ENCODE measurements around the gene CDH3. TPM values are rescaled to one million over a fixed set of nuclear protein-coding genes. Genes with fewer than 3 reads are reported as not detected.
A peak's percentile ranks its signal among the peaks of the same experiment; 100 is the strongest.

Gene CDH3
- total RNA-seq, 1 donor from 2014 or later: 14.1 TPM

GRCh38 chr16:68734782-68735181, 89.7 kb downstream of the CDH3 start:
- no peak for FAIRE-seq
- H3K4me3 Mint-ChIP-seq (ENCODE audit: unreplicated experiment): no peak overlapping the region
- peaks cover 13% of the 10 kb centered on the region for H3K27me3 Mint-ChIP-seq (ENCODE audit: low read depth, unreplicated experiment)

DNA sequence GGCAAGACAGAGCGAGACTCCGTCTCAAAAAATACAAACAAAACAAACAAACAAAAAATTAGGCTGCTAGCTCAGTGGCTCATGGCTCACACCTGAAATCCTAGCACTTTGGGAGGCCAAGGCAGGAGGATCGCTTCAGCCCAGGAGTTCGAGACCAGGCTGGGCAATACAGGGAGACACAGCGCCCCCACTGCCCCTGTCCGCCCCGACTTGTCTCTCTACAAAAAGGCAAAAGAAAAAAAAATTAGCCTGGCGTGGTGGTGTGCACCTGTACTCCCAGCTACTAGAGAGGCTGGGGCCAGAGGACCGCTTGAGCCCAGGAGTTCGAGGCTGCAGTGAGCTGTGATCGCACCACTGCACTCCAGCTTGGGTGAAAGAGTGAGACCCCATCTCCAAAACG, 91.5 kb downstream of the CDH3 start:
- H3K4me3 ChIP-seq (ENCODE audit: insufficient read depth, low read depth, low read length): no peak overlapping the region
- no peak overlapping the region for H3K4me2 ChIP-seq (ENCODE audit: low read length)
- FAIRE-seq: no peak

More at GRCh38 chr16:68734782-68735181, 89.7 kb downstream of the CDH3 start:
- Mint-ChIP-seq H3K36me3 (ENCODE audit: low read depth, unreplicated experiment) (peaks cover 2% of the 10 kb centered on the region), H3K27ac (ENCODE audit: unreplicated experiment) (no peak overlapping the region), H3K4me1 (ENCODE audit: low read depth, unreplicated experiment) (peaks cover 10% of the 10 kb centered on the region), H3K9me3 (ENCODE audit: unreplicated experiment) (peaks cover 1% of the 10 kb centered on the region)
- Histone ChIP-seq H4K20me1 (ENCODE audit: insufficient read depth, low read length) (no peaks in the 10 kb centered on the region), H3K4me2 (ENCODE audit: low read length) (no peak overlapping the region), H3K36me3 (ENCODE audit: insufficient read depth, low read length) (no peaks in the 10 kb centered on the region), H3K27me3 (ENCODE audit: insufficient read depth, low read length) (peaks cover 30% of the 10 kb centered on the region), H3K4me3 (ENCODE audit: insufficient read depth, low read depth, low read length) (no peak overlapping the region), H3K27ac (ENCODE audit: low read depth, low read length) (no peak overlapping the region), H2AFZ (ENCODE audit: low read depth, low read length) (no peak overlapping the region), H3K9ac (ENCODE audit: low read length) (no peak overlapping the region), H3K4me1 (ENCODE audit: insufficient read depth, low read length) (no peaks in the 10 kb centered on the region), H3K9me3 (ENCODE audit: insufficient read depth, low read depth, low read length) (no peaks in the 10 kb centered on the region), H3K79me2 (ENCODE audit: insufficient read depth, low read length) (no peaks in the 10 kb centered on the region)
- TF ChIP-seq CTCF (IDR thresholded peaks at IDR 0.05; ENCODE audit: insufficient read depth, low read depth, low read length) (no peak), EZH2 (IDR thresholded peaks at IDR 0.05; ENCODE audit: insufficient read depth, low read length) (no peak)
- DNase-seq (ENCODE audit: low read depth): no peak

More for the DNA sequence above, 91.5 kb downstream of the CDH3 start:
- peaks cover 13% of the 10 kb centered on the region for H3K27me3 Mint-ChIP-seq (ENCODE audit: low read depth, unreplicated experiment)
- H3K4me1 Mint-ChIP-seq (ENCODE audit: low read depth, unreplicated experiment): peaks cover 18% of the 10 kb centered on the region
- peaks cover 2% of the 10 kb centered on the region for H3K36me3 Mint-ChIP-seq (ENCODE audit: low read depth, unreplicated experiment)
- H3K27me3 ChIP-seq (ENCODE audit: insufficient read depth, low read length): peaks cover 30% of the 10 kb centered on the region
- H3K4me3 Mint-ChIP-seq (ENCODE audit: unreplicated experiment): peak overlapping the region; percentile 62
- H3K9me3 Mint-ChIP-seq (ENCODE audit: unreplicated experiment): peaks cover 1% of the 10 kb centered on the region
- no peak overlapping the region for H3K9ac ChIP-seq (ENCODE audit: low read length)
- no peaks in the 10 kb centered on the region for H3K9me3 ChIP-seq (ENCODE audit: insufficient read depth, low read depth, low read length)
- no peaks in the 10 kb centered on the region for H3K4me1 ChIP-seq (ENCODE audit: insufficient read depth, low read length)
- no peak overlapping the region for H3K27ac Mint-ChIP-seq (ENCODE audit: unreplicated experiment)
- TF ChIP-seq CTCF (IDR thresholded peaks at IDR 0.05; ENCODE audit: insufficient read depth, low read depth, low read length): no peak
- no peak for TF ChIP-seq EZH2 (IDR thresholded peaks at IDR 0.05; ENCODE audit: insufficient read depth, low read length)
- H3K79me2 ChIP-seq (ENCODE audit: insufficient read depth, low read length): no peaks in the 10 kb centered on the region
- H4K20me1 ChIP-seq (ENCODE audit: insufficient read depth, low read length): no peaks in the 10 kb centered on the region
- no peak overlapping the region for H2AFZ ChIP-seq (ENCODE audit: low read depth, low read length)
- DNase-seq (ENCODE audit: low read depth): no peak
- no peaks in the 10 kb centered on the region for H3K36me3 ChIP-seq (ENCODE audit: insufficient read depth, low read length)
- no peak overlapping the region for H3K27ac ChIP-seq (ENCODE audit: low read depth, low read length)
